GM18519 (cell line): ENCODE results near the gene SH2D2A.

Experiments used
- ATAC-seq: cut with Tn5 transposase; IDR thresholded peaks from one replicate; pipeline ENCODE4 v1.9.1; 2021; ENCODE audit warnings: mild to moderate bottlenecking, moderate library complexity; ENCODE audit not compliant: unreplicated experiment, low FRiP score

The SH2D2A gene

GRCh38 chr1:156805766-156806511 is 10.7 kb downstream of the SH2D2A start:
- ATAC-seq = no peak

- no peak for ATAC-seq
These were observed 11.9 kb downstream of the SH2D2A start for GRCh38 chr1:156804572-156805243.

GRCh38 chr1:156804026-156804425 is 12.6 kb downstream of the SH2D2A start:
- ATAC-seq = no peak

GRCh38 chr1:156803086-156803851 is 13.4 kb downstream of the SH2D2A start:
- ATAC-seq = no peak

- ATAC-seq = no peak
These were observed 14.2 kb downstream of the SH2D2A start for GRCh38 chr1:156802421-156802935.

- ATAC-seq = no peak
These were observed 15.1 kb downstream of the SH2D2A start for GRCh38 chr1:156801409-156802121.

- no peak for ATAC-seq
These were observed 19.3 kb downstream of the SH2D2A start for GRCh38 chr1:156797212-156797871.

GRCh38 chr1:156796340-156797097 is 20.1 kb downstream of the SH2D2A start:
- no peak for ATAC-seq

GRCh38 chr1:156795787-156796186 is 20.9 kb downstream of the SH2D2A start:
- no peak for ATAC-seq

- ATAC-seq = no peak
These were observed 21.3 kb downstream of the SH2D2A start for GRCh38 chr1:156795374-156795733.

- ATAC-seq = no peak
These were observed 21.9 kb downstream of the SH2D2A start for GRCh38 chr1:156794506-156795373.

- no peak for ATAC-seq
These were observed 26.9 kb downstream of the SH2D2A start for GRCh38 chr1:156789621-156790318.

- no peak for ATAC-seq
These were observed 28.5 kb downstream of the SH2D2A start for GRCh38 chr1:156788136-156788535.

- ATAC-seq = no peak
These were observed 30.0 kb downstream of the SH2D2A start for GRCh38 chr1:156786640-156787039.

- no peak for ATAC-seq
These were observed 31.2 kb downstream of the SH2D2A start for GRCh38 chr1:156785458-156785857.

GRCh38 chr1:156781585-156782186 is 35.0 kb downstream of the SH2D2A start:
- no peak for ATAC-seq

- no peak for ATAC-seq
These were observed 39.1 kb downstream of the SH2D2A start for GRCh38 chr1:156777573-156777972.
